Stimulated activated CD4-positive, alpha-beta T cell treated with anti-CD3 and anti-CD28 coated beads, Interleukin-2, amount 100 ng/mL, for 48 hours (primary cell): ENCODE data around the gene EFNA1.

ENCODE experiments used
- DNase-seq, 2 donors: peaks; one replicate each; pipeline ENCODE4 v3.0.0-alpha.2; 2020

The EFNA1 gene

DNA sequence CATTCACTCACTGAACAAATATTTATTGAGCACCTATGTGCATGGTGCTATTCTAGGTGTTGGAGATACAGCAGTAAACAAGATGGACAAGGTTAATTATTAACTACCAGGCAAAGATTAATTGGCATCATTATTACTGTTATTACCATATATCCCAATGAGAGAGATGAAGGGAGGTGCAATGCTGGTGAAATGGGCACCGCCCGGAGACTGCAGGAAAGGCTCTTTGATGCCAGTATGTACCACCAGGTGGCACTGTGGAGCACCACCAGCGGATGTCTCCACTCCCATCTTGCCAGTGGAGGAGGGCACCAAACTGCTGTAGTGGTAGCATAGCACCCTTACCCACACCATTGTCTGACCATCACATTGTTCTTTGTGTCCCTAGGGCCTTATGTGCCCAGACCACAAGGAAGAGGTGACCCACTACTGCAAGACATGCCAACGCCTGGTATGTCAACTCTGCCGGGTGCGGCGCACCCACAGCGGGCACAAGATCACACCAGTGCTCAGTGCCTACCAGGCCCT is 48.9 kb downstream of the EFNA1 start:
- DNase-seq, result peak; percentile 89 to 90

DNA sequence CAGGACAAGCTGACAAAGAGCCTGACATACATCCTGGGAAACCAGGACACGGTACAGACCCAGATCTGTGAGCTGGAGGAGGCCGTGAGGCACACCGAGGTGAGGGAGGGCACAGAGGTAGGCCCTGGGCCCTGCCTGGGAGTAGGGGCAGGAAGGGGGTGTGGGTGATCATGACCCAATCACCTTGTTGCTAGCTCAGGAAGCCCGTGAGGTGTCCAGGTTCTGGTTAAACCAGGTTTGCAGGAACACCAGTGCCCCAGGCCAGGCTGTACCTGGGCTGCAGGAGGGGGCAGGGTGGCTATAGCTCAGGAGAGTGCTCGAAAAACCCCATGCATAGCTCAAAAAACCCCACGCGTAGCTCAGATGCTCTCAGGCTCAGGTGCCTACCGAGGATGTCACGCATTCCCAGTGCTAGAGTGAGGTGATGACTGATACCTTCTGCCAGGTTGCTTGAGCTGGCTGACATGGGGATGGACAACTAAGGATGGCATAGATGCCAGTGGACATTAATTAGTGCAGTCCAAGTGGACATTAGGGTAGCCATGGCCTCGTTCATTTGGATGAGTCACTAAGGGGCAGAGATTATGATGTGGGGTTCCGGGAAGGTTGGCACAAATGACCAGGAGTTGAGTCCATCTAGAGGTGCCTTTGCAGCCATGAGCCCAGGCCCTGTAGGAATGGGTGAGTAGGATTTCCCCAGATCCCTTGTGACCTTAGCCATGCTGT is 49.7 kb downstream of the EFNA1 start:
- DNase-seq, result no peak

DNA sequence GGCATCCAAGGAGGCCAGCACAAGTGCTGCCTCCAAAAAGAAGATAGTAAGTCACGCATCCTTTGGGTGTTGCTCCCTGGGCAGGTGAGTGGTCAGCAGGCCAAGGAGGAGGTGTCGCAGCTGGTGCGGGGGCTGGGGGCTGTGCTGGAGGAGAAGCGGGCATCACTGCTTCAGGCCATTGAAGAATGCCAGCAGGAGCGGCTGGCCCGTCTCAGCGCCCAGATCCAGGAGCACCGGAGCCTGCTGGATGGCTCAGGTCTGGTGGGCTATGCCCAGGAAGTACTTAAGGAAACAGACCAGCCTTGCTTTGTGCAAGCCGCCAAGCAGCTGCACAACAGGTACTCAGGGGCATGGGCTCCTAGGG is 50.2 kb downstream of the EFNA1 start:
- no peak for DNase-seq

- no peak for DNase-seq
These were observed 50.9 kb downstream of the EFNA1 start for GRCh38 chr1:155178441-155179111.

DNA sequence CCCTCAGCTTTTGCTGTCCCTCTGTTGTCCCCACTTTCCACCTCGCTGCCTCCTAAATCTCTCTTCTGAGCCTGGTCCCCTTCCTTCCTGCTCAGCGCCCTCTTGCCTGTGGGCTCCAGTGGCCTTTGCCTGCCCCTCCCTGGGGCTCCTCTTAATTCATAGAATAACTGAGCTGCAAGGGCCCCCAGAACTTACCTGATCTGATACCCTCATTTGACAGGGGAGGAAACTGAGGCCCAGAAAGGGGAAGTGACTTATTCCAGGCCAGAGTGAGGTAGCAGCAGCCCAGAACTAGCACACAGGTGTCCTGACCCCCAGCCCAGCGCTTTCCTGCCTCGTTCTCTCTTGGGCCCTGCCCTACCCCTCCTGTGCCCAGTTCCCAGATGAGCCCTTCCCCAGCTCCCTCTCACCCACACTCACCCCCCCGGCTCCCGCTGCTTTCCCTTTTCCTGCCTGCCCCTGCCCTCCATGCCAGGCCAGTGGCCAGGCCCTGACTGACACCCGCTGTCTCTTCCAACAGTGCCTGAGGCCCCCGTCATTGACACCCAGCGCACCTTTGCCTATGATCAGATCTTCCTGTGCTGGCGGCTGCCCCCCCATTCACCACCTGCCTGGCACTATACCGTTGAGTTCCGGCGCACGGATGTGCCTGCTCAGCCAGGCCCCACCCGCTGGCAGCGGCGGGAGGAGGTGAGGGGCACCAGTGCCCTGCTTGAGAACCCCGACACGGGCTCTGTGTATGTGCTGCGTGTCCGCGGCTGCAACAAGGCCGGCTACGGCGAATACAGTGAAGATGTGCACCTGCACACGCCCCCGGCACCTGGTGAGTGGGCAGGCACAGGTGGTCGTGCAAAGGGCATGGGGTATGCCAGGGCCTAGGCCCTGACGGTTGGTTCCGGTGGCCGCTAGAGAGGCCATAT is 51.7 kb downstream of the EFNA1 start:
- DNase-seq, result no peak

DNA sequence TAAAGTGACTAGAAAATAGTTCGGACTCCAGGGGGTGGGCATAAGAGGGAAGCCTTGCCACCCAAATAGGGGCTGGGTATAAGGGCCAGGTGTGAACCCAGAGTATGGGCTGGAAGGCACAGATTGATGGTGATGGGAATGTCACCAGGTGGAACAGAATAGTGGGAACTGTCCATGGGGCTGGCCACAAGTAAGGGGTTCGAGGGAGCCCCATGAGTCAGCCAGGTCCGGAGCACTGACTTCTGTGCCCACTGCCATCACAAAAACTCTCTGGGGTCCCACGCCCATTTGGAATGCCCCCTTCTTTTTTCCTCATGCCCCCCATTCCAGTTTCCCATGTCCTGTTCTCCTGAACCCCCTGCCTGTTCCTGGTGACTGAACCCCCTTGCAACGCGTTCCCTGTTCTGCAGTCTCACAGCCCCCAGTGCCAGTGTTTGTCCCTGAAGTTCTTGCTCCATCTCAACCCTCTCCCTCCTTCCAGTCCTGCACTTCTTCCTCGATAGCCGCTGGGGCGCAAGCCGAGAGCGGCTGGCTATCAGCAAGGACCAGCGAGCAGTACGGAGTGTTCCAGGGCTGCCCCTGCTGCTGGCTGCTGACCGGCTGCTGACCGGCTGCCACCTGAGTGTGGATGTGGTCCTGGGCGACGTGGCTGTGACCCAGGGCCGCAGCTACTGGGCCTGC is 53.8 kb downstream of the EFNA1 start:
- no peak for DNase-seq

- no peak for DNase-seq
These were observed 54.4 kb downstream of the EFNA1 start for GRCh38 chr1:155182052-155182550.

DNA sequence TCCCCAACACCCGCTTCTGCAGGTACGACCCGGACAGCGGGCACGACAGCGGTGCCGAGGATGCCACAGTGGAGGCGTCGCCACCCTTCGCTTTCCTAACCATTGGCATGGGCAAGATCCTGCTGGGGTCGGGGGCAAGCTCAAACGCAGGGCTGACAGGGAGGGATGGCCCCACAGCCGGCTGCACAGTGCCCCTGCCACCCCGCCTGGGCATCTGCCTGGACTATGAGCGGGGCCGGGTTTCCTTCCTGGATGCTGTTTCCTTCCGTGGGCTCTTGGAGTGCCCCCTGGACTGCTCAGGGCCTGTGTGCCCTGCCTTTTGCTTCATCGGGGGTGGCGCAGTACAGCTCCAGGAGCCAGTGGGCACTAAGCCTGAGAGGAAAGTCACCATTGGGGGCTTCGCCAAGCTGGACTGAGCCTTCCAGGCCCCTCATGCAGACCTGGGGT is 56.1 kb downstream of the EFNA1 start:
- DNase-seq, result no peak

DNA sequence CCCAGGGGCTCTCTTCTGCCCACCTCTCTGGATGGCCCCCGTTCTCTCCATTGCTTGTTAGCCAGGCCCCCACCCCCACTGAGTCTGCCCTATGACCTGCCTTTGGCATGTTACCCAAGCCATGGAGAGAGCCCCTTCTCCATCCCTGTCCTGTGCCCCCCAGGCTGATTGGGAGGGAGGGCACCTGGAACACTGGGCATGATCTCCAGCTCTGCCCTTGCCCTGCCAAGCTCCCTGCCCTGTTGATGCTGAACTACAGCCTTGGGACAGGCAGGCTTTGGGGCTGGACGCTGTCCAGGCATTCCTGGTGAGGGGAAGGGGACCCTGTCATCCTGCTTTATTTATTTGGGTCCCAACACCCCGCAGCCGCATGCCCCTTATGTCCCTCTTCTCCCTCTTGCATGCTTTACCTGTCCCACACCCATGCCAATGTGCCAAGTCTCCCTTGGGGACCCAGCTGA is 56.7 kb downstream of the EFNA1 start:
- DNase-seq, result no peak
